DND-41 (cell line): ENCODE results near the gene PLA2G2E.

Experiments
- ATAC-seq: fragments of 200-7000 bp; cut with Tn5 transposase; 3 replicates; pipeline ENCODE4 v1.9.1; 2021; ENCODE audit warnings: low read depth; ENCODE audit not compliant: insufficient read depth
- DNase-seq: peaks from one replicate; pipeline ENCODE4 v3.0.0-alpha.2; 2020
- H2AFZ ChIP-seq: 2 replicates; pipeline ENCODE4 v1.6.0; 2012; ENCODE audit warnings: low read depth, low read length
- H3K27ac ChIP-seq: 2 replicates; pipeline ENCODE4 v1.5.1; 2012; ENCODE audit warnings: low read length, inconsistent platforms
- H3K27me3 ChIP-seq: fragments of 200-600 bp; sonication (generic); 2 replicates; pipeline ENCODE4 v1.6.0; 2012; ENCODE audit warnings: low read length, mild to moderate bottlenecking, inconsistent platforms; ENCODE audit not compliant: insufficient read depth, poor library complexity
- H3K36me3 ChIP-seq: 2 replicates; pipeline ENCODE4 v1.5.1; 2012; ENCODE audit warnings: low read length, inconsistent platforms; ENCODE audit not compliant: insufficient read depth
- H3K4me1 ChIP-seq: 2 replicates; pipeline ENCODE4 v1.5.1; 2012; ENCODE audit warnings: mild to moderate bottlenecking, low read length; ENCODE audit not compliant: insufficient read depth
- H3K4me2 ChIP-seq: 2 replicates; pipeline ENCODE4 v1.6.0; 2012; ENCODE audit warnings: mild to moderate bottlenecking, moderate library complexity, low read length, inconsistent platforms; ENCODE audit not compliant: insufficient read depth
- H3K4me3 ChIP-seq, 2 experiments: fragments of 200-600 bp in 1 of 2; shearing (Covaris generic) in 1 of 2; 2 replicates each; pipeline ENCODE4 v1.5.1; 2012 to 2016; ENCODE audit warnings: inconsistent platforms in 2 of 2, low read length in 2 of 2, mild to moderate bottlenecking in 2 of 2, low read depth in 1 of 2, moderate library complexity in 1 of 2
- H3K79me2 ChIP-seq: 2 replicates; pipeline ENCODE4 v1.6.0; 2012; ENCODE audit warnings: low read length, inconsistent platforms; ENCODE audit not compliant: insufficient read depth
- H3K9ac ChIP-seq: 2 replicates; pipeline ENCODE4 v1.6.0; 2012; ENCODE audit warnings: low read depth, mild to moderate bottlenecking, inconsistent platforms, low read length, moderate library complexity
- H3K9me3 ChIP-seq: 2 replicates; pipeline ENCODE4 v1.5.1; 2012; ENCODE audit warnings: low read length, moderate library complexity, mild to moderate bottlenecking, inconsistent platforms; ENCODE audit not compliant: insufficient read depth, severe bottlenecking
- H4K20me1 ChIP-seq: 2 replicates; pipeline ENCODE4 v1.6.0; 2012; ENCODE audit warnings: low read length; ENCODE audit not compliant: insufficient read depth
- EZH2 ChIP-seq: IDR thresholded peaks from 3 replicates; pipeline ENCODE4 v1.6.1; 2012; ENCODE audit warnings: borderline replicate concordance, low read depth, mild to moderate bottlenecking, moderate library complexity, low read length, inconsistent platforms; ENCODE audit not compliant: severe bottlenecking
- TF ChIP-seq, protein P1 (sequence below): IDR thresholded peaks from 2 replicates; pipeline ENCODE4 v1.5.1; 2012; ENCODE audit warnings: borderline replicate concordance, low read length, moderate library complexity, mild to moderate bottlenecking; ENCODE audit not compliant: poor library complexity, severe bottlenecking; ENCODE audit errors: extremely low read depth

The PLA2G2E gene

DNA sequence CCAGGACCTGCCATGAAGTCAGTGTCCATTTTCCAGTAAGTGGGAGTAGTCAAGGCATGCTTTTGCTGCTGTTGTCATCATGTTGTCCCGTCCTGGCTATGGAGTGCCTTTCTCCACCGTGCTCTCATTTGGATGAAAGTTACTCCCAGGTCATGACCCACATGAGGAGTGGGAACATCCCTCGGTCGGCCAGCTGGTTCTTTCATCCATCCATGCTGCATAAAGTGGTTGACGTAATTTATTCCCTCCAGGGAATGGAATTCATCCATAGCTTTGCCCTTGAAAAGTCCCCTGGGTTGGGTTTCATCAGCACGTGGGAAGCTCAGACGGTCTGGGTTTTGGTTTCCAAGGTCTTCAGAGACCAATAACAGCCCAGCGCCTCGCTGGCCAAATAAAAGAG lies 44.4 kb upstream of the PLA2G2E start:
- Histone ChIP-seq H3K9ac (no peak overlapping the region), H4K20me1 (no peaks in the 10 kb centered on the region), H3K79me2 (no peaks in the 10 kb centered on the region), H3K9me3 (no peaks in the 10 kb centered on the region), H3K36me3 (no peaks in the 10 kb centered on the region), H3K4me2 (no peak overlapping the region), H3K4me3 (no peak overlapping the region), H3K27ac (no peak overlapping the region), H2AFZ (no peak overlapping the region), H3K4me1 (no peaks in the 10 kb centered on the region), H3K27me3 (peaks cover 9% of the 10 kb centered on the region)
- DNase-seq (no peak), ATAC-seq (no peak)
- TF ChIP-seq EZH2, result no peak
- TF ChIP-seq, protein P1, sequence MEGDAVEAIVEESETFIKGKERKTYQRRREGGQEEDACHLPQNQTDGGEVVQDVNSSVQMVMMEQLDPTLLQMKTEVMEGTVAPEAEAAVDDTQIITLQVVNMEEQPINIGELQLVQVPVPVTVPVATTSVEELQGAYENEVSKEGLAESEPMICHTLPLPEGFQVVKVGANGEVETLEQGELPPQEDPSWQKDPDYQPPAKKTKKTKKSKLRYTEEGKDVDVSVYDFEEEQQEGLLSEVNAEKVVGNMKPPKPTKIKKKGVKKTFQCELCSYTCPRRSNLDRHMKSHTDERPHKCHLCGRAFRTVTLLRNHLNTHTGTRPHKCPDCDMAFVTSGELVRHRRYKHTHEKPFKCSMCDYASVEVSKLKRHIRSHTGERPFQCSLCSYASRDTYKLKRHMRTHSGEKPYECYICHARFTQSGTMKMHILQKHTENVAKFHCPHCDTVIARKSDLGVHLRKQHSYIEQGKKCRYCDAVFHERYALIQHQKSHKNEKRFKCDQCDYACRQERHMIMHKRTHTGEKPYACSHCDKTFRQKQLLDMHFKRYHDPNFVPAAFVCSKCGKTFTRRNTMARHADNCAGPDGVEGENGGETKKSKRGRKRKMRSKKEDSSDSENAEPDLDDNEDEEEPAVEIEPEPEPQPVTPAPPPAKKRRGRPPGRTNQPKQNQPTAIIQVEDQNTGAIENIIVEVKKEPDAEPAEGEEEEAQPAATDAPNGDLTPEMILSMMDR, result no peak

DNA sequence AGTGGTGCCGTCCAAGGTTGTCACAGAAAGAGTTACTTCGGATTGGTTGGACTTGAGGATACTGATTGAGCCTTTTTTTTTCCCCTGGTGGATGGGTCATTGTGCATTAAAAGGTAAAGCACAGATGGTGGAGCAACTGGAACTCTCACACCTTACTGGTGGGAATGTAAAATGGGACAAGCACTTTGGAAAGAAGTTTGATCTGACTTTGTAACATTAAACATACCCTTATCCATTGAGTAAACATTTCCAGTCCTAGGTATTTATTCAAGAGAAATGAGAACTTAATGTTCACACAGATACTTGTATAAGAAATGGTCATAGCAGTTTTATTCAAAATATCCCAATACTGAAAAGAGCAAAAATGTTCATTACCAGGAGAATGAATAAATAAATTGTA lies 41.1 kb upstream of the PLA2G2E start:
- no peaks in the 10 kb centered on the region for H3K9me3 ChIP-seq
- no peak for DNase-seq
- H3K4me3 ChIP-seq, result no peak overlapping the region
- no peaks in the 10 kb centered on the region for H3K79me2 ChIP-seq
- no peaks in the 10 kb centered on the region for H4K20me1 ChIP-seq
- H2AFZ ChIP-seq, result no peak overlapping the region
- no peaks in the 10 kb centered on the region for H3K4me1 ChIP-seq
- H3K36me3 ChIP-seq, result no peaks in the 10 kb centered on the region
- H3K27me3 ChIP-seq, result peaks cover 8% of the 10 kb centered on the region
- no peak overlapping the region for H3K9ac ChIP-seq
- H3K4me2 ChIP-seq, result no peak overlapping the region
- ATAC-seq, result no peak
- no peak overlapping the region for H3K27ac ChIP-seq
- TF ChIP-seq EZH2, result no peak
- TF ChIP-seq, protein P1, result no peak

DNA sequence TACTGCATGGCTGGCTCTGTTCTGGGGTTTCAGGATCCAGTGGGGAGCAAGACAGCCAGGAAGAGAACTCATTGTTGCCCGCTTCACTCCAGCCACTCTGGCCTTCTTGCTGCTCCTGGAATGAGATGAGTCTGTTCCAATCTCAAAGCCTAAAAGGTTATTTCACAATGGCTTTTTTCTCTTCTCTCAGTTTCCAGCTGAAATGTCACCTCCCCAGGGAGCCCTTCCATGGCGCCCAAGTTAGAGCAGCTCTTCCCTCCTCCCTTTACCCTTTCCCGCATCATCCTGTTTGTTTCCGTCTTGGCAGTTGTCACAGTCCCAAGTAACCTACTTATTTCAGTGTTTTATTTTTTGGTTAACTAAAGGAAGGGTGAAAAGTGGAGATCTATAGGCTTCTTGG lies 40.2 kb upstream of the PLA2G2E start:
- no peaks in the 10 kb centered on the region for H3K9me3 ChIP-seq
- H3K27ac ChIP-seq, result no peak overlapping the region
- ATAC-seq, result no peak
- TF ChIP-seq, protein P1, result no peak
- no peak for TF ChIP-seq EZH2
- H3K4me1 ChIP-seq, result no peaks in the 10 kb centered on the region
- H3K9ac ChIP-seq, result no peak overlapping the region
- DNase-seq, result no peak
- no peaks in the 10 kb centered on the region for H3K36me3 ChIP-seq
- H3K4me2 ChIP-seq, result no peak overlapping the region
- H3K79me2 ChIP-seq, result no peaks in the 10 kb centered on the region
- H3K4me3 ChIP-seq, result no peak overlapping the region
- H2AFZ ChIP-seq, result no peak overlapping the region
- H4K20me1 ChIP-seq, result no peaks in the 10 kb centered on the region
- H3K27me3 ChIP-seq, result peaks cover 8% of the 10 kb centered on the region

DNA sequence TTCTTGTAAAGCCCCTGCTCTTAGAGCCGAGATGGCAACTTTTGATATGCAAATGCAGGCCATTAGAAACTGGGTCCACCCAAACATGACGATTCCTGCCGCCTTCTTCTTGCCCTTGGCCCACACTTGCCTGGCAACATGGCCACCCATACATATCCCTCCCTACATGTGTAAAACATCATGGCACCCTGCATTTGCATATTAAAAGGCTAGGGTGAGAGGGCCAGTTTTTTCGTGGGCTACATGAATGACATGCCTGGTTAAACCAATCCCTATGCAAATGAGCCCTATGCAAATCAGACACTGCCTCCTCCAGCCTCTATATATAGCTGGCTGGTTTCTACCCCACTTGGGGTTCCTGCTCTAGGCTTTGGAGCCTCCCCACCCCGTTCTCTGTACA lies 37.2 kb upstream of the PLA2G2E start:
- Histone ChIP-seq H3K36me3 (no peaks in the 10 kb centered on the region), H3K79me2 (no peaks in the 10 kb centered on the region), H4K20me1 (no peaks in the 10 kb centered on the region), H3K27me3 (peaks cover 10% of the 10 kb centered on the region), H3K4me3 (no peak overlapping the region), H2AFZ (no peak overlapping the region), H3K4me1 (no peaks in the 10 kb centered on the region), H3K27ac (no peak overlapping the region), H3K4me2 (no peak overlapping the region), H3K9me3 (no peaks in the 10 kb centered on the region), H3K9ac (no peak overlapping the region)
- no peak for ATAC-seq
- no peak for DNase-seq
- TF ChIP-seq, protein P1, result no peak
- TF ChIP-seq EZH2, result no peak
